ENCODE measurements around the gene FXYD3.

DNA sequence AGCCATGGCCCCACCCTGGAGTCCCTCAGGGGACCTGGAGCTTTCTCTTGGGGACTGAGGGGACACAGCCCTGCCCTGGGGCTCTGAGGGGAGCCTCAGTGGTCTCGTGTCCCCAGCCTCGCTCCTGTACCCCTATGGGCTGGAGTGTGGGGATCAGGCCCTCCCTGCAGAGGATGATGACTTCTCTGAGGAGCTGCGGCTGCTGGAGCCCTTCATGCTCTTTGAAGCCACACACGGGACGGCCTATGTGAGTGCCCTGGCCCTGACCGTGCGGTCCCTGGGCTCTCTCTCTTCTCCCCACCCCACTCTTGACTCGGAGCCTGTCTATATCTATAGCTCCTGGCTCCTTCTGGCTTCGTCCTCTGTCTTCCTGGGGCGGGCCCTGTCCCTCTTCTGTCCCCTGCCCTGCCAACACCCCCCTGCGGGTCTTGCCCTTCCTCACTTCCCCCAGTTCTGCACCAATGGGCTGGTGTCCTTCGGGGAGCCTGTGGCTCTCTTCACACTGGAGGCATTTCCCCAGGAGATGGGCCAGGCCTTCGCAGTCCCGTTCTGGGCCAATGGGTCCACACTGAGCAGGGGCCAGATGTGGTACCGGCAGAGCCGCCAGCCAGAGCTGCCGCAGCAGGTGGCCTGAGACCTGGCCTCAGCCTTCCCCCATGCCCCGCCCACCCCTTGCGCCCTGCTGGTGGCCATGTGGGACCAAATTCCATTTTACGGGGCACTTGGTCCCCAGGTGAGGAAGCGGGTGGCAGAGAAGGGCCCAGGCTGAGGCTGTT, 41.0 kb upstream of the FXYD3 start:
- no peak for TF ChIP-seq CTCF (optimal IDR thresholded peaks at IDR 0.05 in 1 of 3, IDR thresholded peaks at IDR 0.05 in 1 of 3, conservative IDR thresholded peaks at IDR 0.05 in 1 of 3; ENCODE audit: extremely low read depth in 1 of 3, insufficient read depth in 2 of 3, low read length in 3 of 3)
- TF ChIP-seq EZH2 (IDR thresholded peaks at IDR 0.05; ENCODE audit: low read length), result no peak

All from keratinocyte (primary cell).